Fibroblast of skin of left biceps (primary cell): ENCODE data around the gene CD28.
"Not testable (repeated sequence)": the region's sequence is repeated elsewhere in the genome, so short reads cannot be mapped to it uniquely, and the experiment has no call there.

Experiments
- DNase-seq, 2 experiments: peaks; one replicate each; pipeline ENCODE4 v3.0.0-alpha.2; 2013; ENCODE audit warnings: low read depth in 2 of 2

CD28 gene

GRCh38 chr2:203748331-203749126 is 42.1 kb downstream of the CD28 start:
- DNase-seq = no peak

GRCh38 chr2:203750346-203751068 is 44.1 kb downstream of the CD28 start:
- DNase-seq = no peak

- DNase-seq = no peak
These were observed 45.3 kb downstream of the CD28 start for GRCh38 chr2:203751685-203752271.

GRCh38 chr2:203756161-203756560 is 49.7 kb downstream of the CD28 start:
- no peak for DNase-seq

GRCh38 chr2:203758841-203759689 is 52.6 kb downstream of the CD28 start:
- no peak for DNase-seq

- no peak for DNase-seq
These were observed 53.4 kb downstream of the CD28 start for GRCh38 chr2:203759690-203760365.

GRCh38 chr2:203761121-203761520 is 54.7 kb downstream of the CD28 start:
- DNase-seq = no peak

- DNase-seq = no peak
These were observed 57.0 kb downstream of the CD28 start for GRCh38 chr2:203763241-203763937.

GRCh38 chr2:203763938-203764664 is 57.7 kb downstream of the CD28 start:
- DNase-seq = no peak

- no peak for DNase-seq
These were observed 66.2 kb downstream of the CD28 start for GRCh38 chr2:203772456-203773165.

GRCh38 chr2:203774760-203775159 is 68.3 kb downstream of the CD28 start:
- DNase-seq = peak in 1 of 2 experiments; percentile 36

GRCh38 chr2:203775684-203776083 is 69.2 kb downstream of the CD28 start:
- DNase-seq = no peak

GRCh38 chr2:203777030-203777429 is 70.6 kb downstream of the CD28 start:
- DNase-seq = no peak

GRCh38 chr2:203779477-203780073 is 73.1 kb downstream of the CD28 start:
- not testable (repeated sequence) for DNase-seq

- DNase-seq = no peak
These were observed 73.8 kb downstream of the CD28 start for GRCh38 chr2:203780231-203780630.

GRCh38 chr2:203781151-203781550 is 74.7 kb downstream of the CD28 start:
- no peak for DNase-seq

GRCh38 chr2:203782262-203782976 is 76.0 kb downstream of the CD28 start:
- peak; percentile 91 to 92 for DNase-seq
